Mesendoderm (in vitro differentiated cells): ENCODE data around the gene IP6K3.

Source experiments
- DNase-seq: peaks from one replicate; pipeline ENCODE4 v3.0.0; 2013
- H2AK5ac ChIP-seq: 2 replicates; pipeline ENCODE4 v1.6.1; 2013; ENCODE audit warnings: low read length, inconsistent platforms
- H2BK120ac ChIP-seq: 2 replicates; pipeline ENCODE4 v1.6.1; 2013; ENCODE audit warnings: low read depth, mild to moderate bottlenecking, low read length, moderate library complexity, mixed read lengths
- H2BK15ac ChIP-seq: replicated peaks from 2 replicates; pipeline ENCODE4 v1.6.1; 2013; ENCODE audit warnings: low read depth, mild to moderate bottlenecking, moderate library complexity
- H2BK5ac ChIP-seq: 2 replicates; pipeline ENCODE4 v1.6.1; 2013; ENCODE audit warnings: low read length, inconsistent platforms
- H3K18ac ChIP-seq: 2 replicates; pipeline ENCODE4 v1.6.1; 2013; ENCODE audit warnings: mild to moderate bottlenecking, low read length, mixed read lengths
- H3K23ac ChIP-seq: one replicate; pipeline ENCODE4 v1.6.1; 2013; ENCODE audit warnings: low read length
- H3K27ac ChIP-seq: 2 replicates; pipeline ENCODE4 v1.5.1; 2013; ENCODE audit warnings: low read depth, mild to moderate bottlenecking, inconsistent platforms, low read length, moderate library complexity
- H3K27me3 ChIP-seq: 2 replicates; pipeline ENCODE4 v1.6.1; 2013; ENCODE audit warnings: low read length, control low read depth, mild to moderate bottlenecking, inconsistent platforms; ENCODE audit not compliant: insufficient read depth, poor library complexity
- H3K36me3 ChIP-seq: 2 replicates; pipeline ENCODE4 v1.6.1; 2013; ENCODE audit warnings: low read length, inconsistent platforms; ENCODE audit not compliant: control insufficient read depth, insufficient read depth
- H3K4ac ChIP-seq: one replicate; pipeline ENCODE4 v1.6.1; 2013; ENCODE audit warnings: low read depth, mild to moderate bottlenecking, low read length, moderate library complexity
- H3K4me1 ChIP-seq: 2 replicates; pipeline ENCODE4 v1.6.1; 2013; ENCODE audit warnings: low read depth, low read length, inconsistent platforms; ENCODE audit not compliant: control insufficient read depth
- H3K4me2 ChIP-seq: 2 replicates; pipeline ENCODE4 v1.6.1; 2013; ENCODE audit warnings: low read length
- H3K4me3 ChIP-seq: 2 replicates; pipeline ENCODE4 v1.5.1; 2013; ENCODE audit warnings: mild to moderate bottlenecking, low read length
- H3K56ac ChIP-seq: one replicate; pipeline ENCODE4 v1.6.1; 2013; ENCODE audit warnings: low read length
- H3K79me1 ChIP-seq: 2 replicates; pipeline ENCODE4 v1.6.1; 2013; ENCODE audit warnings: low read length, inconsistent platforms
- H3K79me2 ChIP-seq: 2 replicates; pipeline ENCODE4 v1.6.1; 2013; ENCODE audit warnings: mild to moderate bottlenecking, low read length; ENCODE audit not compliant: control insufficient read depth, insufficient read depth
- H3K9ac ChIP-seq: 2 replicates; pipeline ENCODE4 v1.6.1; 2013; ENCODE audit warnings: low read length, inconsistent platforms
- H4K5ac ChIP-seq: one replicate; pipeline ENCODE4 v1.6.1; 2013; ENCODE audit warnings: low read length
- H4K8ac ChIP-seq: one replicate; pipeline ENCODE4 v1.6.1; 2013; ENCODE audit warnings: low read depth, mild to moderate bottlenecking, control low read depth, low read length, moderate library complexity
- WGBS: extraction: QIAGEN DNeasy Blood & Tissue Kit; methylation state at CpG from one replicate; pipeline ENCODE4 v1.1.7; 2013; ENCODE audit warnings: low lambda C conversion rate, missing lambda C conversion rate; ENCODE audit not compliant: insufficient coverage; ENCODE audit errors: extremely low coverage; 5-methylcytosine and 5-hydroxymethylcytosine counted together

Gene IP6K3

DNA sequence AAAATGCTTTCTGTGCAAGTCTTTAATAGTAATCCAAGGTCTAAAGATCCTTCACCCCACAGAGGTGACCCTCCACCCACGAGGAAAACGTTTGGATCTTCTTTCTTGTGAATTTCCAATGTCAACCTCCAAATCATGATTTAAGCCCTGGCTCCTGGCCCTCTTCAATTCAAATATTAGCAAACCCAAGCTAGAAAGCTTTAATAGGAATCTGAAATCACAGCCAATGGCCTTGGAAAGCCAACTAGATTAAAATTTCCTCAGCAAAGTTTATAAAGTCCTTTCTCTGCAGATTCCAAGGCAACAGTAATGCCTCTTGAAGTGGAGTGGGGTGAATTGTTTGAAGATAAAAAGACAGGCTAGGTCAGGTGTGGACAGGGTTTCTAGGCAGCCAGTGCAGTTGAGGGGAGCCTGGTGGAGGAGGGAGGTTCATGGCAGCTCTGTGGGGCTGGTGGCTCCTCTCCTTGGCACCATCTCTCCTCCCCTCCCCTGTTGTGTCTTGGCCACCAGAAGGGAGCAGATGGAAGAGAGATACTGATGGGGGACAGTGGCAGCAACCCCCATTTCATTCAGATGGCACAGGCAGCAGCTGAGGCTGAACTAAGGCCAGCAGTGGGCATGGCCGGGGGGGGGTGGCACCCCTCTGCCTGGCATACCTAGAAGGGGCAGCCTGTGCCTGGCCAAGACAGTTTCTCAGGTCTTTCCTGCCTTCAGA lies 23.2 kb downstream of the IP6K3 start:
- no peak for DNase-seq
- Histone ChIP-seq H3K56ac (no peak overlapping the region), H3K79me1 (no peaks in the 10 kb centered on the region), H3K18ac (no peak overlapping the region), H4K5ac (no peak overlapping the region), H3K27me3 (no peaks in the 10 kb centered on the region), H2BK15ac (no peak overlapping the region), H2AK5ac (no peak overlapping the region), H2BK120ac (no peak overlapping the region), H2BK5ac (no peak overlapping the region), H3K23ac (no peak overlapping the region), H3K4me3 (no peak overlapping the region), H4K8ac (no peak overlapping the region), H3K27ac (no peak overlapping the region), H3K4me1 (no peaks in the 10 kb centered on the region), H3K4me2 (no peak overlapping the region), H3K9ac (no peak overlapping the region), H3K36me3 (no peaks in the 10 kb centered on the region), H3K4ac (no peak overlapping the region), H3K79me2 (no peaks in the 10 kb centered on the region)
- no CpG with 5 or more reads among the region's 3 CpGs for WGBS

- no peak overlapping the region for H3K4me3 ChIP-seq
- no peak overlapping the region for H3K4me2 ChIP-seq
- H3K9ac ChIP-seq: no peak overlapping the region
- H3K4me1 ChIP-seq: no peaks in the 10 kb centered on the region
- WGBS: no CpG with 5 or more reads among the region's 5 CpGs
- no peak overlapping the region for H3K56ac ChIP-seq
- no peak for DNase-seq
- no peaks in the 10 kb centered on the region for H3K36me3 ChIP-seq
- H4K8ac ChIP-seq: no peak overlapping the region
- no peak overlapping the region for H2BK120ac ChIP-seq
- no peak overlapping the region for H2AK5ac ChIP-seq
- no peak overlapping the region for H3K23ac ChIP-seq
- no peaks in the 10 kb centered on the region for H3K27me3 ChIP-seq
- no peak overlapping the region for H4K5ac ChIP-seq
- no peak overlapping the region for H3K27ac ChIP-seq
- H2BK15ac ChIP-seq: no peak overlapping the region
- no peaks in the 10 kb centered on the region for H3K79me1 ChIP-seq
- no peaks in the 10 kb centered on the region for H3K79me2 ChIP-seq
- no peak overlapping the region for H2BK5ac ChIP-seq
- no peak overlapping the region for H3K4ac ChIP-seq
- H3K18ac ChIP-seq: no peak overlapping the region
Observed at GRCh38 chr6:33722103-33722623, 24.5 kb downstream of the IP6K3 start.

GRCh38 chr6:33721508-33721907 lies 25.2 kb downstream of the IP6K3 start:
- DNase-seq: no peak

DNA sequence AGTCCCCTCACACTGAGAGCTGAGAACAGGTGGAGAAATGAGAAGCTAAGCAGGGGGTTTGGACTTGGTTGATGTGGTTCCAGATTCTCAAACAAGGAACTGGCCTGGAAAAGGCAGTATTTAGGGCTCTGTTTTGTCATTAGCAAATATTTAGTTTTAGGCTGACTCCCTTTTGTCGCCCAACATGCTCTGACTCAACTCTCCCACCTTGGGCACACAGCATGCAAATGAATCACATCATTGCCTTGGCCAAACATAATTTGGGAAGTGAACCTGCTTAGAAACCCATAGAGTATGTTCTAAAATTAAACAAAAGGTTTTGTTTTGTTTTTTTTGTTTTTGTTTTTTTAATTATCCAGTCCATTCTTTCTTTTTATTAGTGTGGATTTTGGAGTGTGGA lies 25.7 kb downstream of the IP6K3 start:
- no peak overlapping the region for H3K4me3 ChIP-seq
- no peak overlapping the region for H3K56ac ChIP-seq
- H2AK5ac ChIP-seq: no peak overlapping the region
- H3K79me2 ChIP-seq: no peaks in the 10 kb centered on the region
- no peak overlapping the region for H4K5ac ChIP-seq
- no peaks in the 10 kb centered on the region for H3K27me3 ChIP-seq
- no peak overlapping the region for H2BK120ac ChIP-seq
- no peak overlapping the region for H4K8ac ChIP-seq
- no CpG with 5 or more reads among the region's 1 CpG for WGBS
- no peak overlapping the region for H3K18ac ChIP-seq
- H2BK5ac ChIP-seq: no peak overlapping the region
- H3K23ac ChIP-seq: no peak overlapping the region
- H2BK15ac ChIP-seq: no peak overlapping the region
- no peak overlapping the region for H3K9ac ChIP-seq
- DNase-seq: no peak
- no peaks in the 10 kb centered on the region for H3K36me3 ChIP-seq
- H3K4ac ChIP-seq: no peak overlapping the region
- no peaks in the 10 kb centered on the region for H3K4me1 ChIP-seq
- no peak overlapping the region for H3K27ac ChIP-seq
- H3K4me2 ChIP-seq: no peak overlapping the region
- no peaks in the 10 kb centered on the region for H3K79me1 ChIP-seq

More at GRCh38 chr6:33721508-33721907, 25.2 kb downstream of the IP6K3 start:
- Histone ChIP-seq H4K8ac (no peak overlapping the region), H3K79me1 (no peaks in the 10 kb centered on the region), H3K36me3 (no peaks in the 10 kb centered on the region), H3K27ac (no peak overlapping the region), H3K79me2 (no peaks in the 10 kb centered on the region), H3K4me3 (no peak overlapping the region), H3K4me1 (no peaks in the 10 kb centered on the region), H3K4ac (no peak overlapping the region), H3K27me3 (no peaks in the 10 kb centered on the region), H2AK5ac (no peak overlapping the region), H3K23ac (no peak overlapping the region), H3K18ac (no peak overlapping the region), H2BK5ac (no peak overlapping the region), H3K9ac (no peak overlapping the region), H4K5ac (no peak overlapping the region), H3K4me2 (no peak overlapping the region), H2BK15ac (no peak overlapping the region), H3K56ac (no peak overlapping the region), H2BK120ac (no peak overlapping the region)
- WGBS: no CpG with 5 or more reads among the region's 5 CpGs

- H3K36me3 ChIP-seq: no peaks in the 10 kb centered on the region
- WGBS: no CpG with 5 or more reads among the region's 11 CpGs
Observed at GRCh38 chr6:33719326-33719987, 27.2 kb downstream of the IP6K3 start.

More at GRCh38 chr6:33719326-33719987, 27.2 kb downstream of the IP6K3 start:
- Histone ChIP-seq H3K18ac (no peak overlapping the region), H4K5ac (no peak overlapping the region), H3K23ac (no peak overlapping the region), H2AK5ac (no peak overlapping the region), H2BK5ac (no peak overlapping the region), H3K4me2 (no peak overlapping the region), H3K9ac (no peak overlapping the region), H3K27ac (no peak overlapping the region), H4K8ac (no peak overlapping the region), H3K27me3 (no peaks in the 10 kb centered on the region), H3K4ac (no peak overlapping the region), H3K79me1 (no peaks in the 10 kb centered on the region), H3K4me1 (no peaks in the 10 kb centered on the region), H3K79me2 (no peaks in the 10 kb centered on the region), H2BK120ac (no peak overlapping the region), H3K56ac (no peak overlapping the region), H2BK15ac (no peak overlapping the region), H3K4me3 (no peak overlapping the region)
- no peak for DNase-seq
